ENCODE results near the gene DCAF11.

GRCh38 chr14:24149302-24149969, 34.9 kb downstream of the DCAF11 start:
- TF ChIP-seq CTCF (conservative IDR thresholded peaks at IDR 0.05) = no peak
- TF ChIP-seq ZFX (IDR thresholded peaks at IDR 0.05) = no peak
